Naive thymus-derived CD8-positive, alpha-beta T cell (primary cell): ENCODE data around the gene SLC7A4. TPM values are rescaled to one million over a fixed set of nuclear protein-coding genes. Genes with fewer than 3 reads are reported as not detected.

ENCODE experiments used
- ATAC-seq, 2 donors: fragments of 150-1000 bp; cut with Tn5 transposase in 1 of 2; sonication (Bioruptor Pico), chemical (Tn5 transposase) in 1 of 2; 1 replicate in 1 of 2; 2 replicates in 1 of 2; pipeline ENCODE4 v1.10.0; 2021; ENCODE audit warnings: mild to moderate bottlenecking in 2 of 2, moderate library complexity in 2 of 2
- POLR2A ChIA-PET: fragments of 350-600 bp; sonication (Branson Sonifier 250); formaldehyde crosslinking; loops from one replicate; lab custom pipeline; 2021; ENCODE audit warnings: antibody characterized with exemption; lab: Charles Lee
- DNase-seq, 10 donors: peaks; one replicate each; pipeline versions ENCODE4 v3.0.0 to v3.0.0-alpha.2; 2020 to 2022
- H3K27ac Mint-ChIP-seq, 10 donors: one replicate each; pipeline ENCODE4 v1.8.0; 2020 to 2022; ENCODE audit warnings: mild to moderate bottlenecking in 10 of 10, mixed read lengths in 10 of 10, moderate library complexity in 4 of 10, inconsistent platforms in 1 of 10
- H3K27me3 Mint-ChIP-seq, 5 donors: one replicate each; pipeline ENCODE4 v1.8.0; 2021 to 2022; ENCODE audit warnings: mixed read lengths in 5 of 5
- H3K36me3 Mint-ChIP-seq, 3 donors: one replicate each; pipeline ENCODE4 v1.8.0; 2020 to 2022; ENCODE audit warnings: mixed read lengths in 3 of 3, mild to moderate bottlenecking in 2 of 3, inconsistent platforms in 1 of 3
- H3K4me1 Mint-ChIP-seq, 4 donors: one replicate each; pipeline ENCODE4 v1.8.0; 2021 to 2022; ENCODE audit warnings: mixed read lengths in 4 of 4
- H3K4me3 Mint-ChIP-seq, 10 donors: one replicate each; pipeline ENCODE4 v1.8.0; 2020 to 2022; ENCODE audit warnings: mild to moderate bottlenecking in 10 of 10, mixed read lengths in 10 of 10, moderate library complexity in 6 of 10, inconsistent platforms in 1 of 10
- H3K9me3 Mint-ChIP-seq, 9 donors: one replicate each; pipeline ENCODE4 v1.8.0; 2020 to 2022; ENCODE audit warnings: mixed read lengths in 9 of 9, mild to moderate bottlenecking in 3 of 9, inconsistent platforms in 1 of 9, moderate library complexity in 1 of 9
- polyA plus RNA-seq, 3 donors: library from polyadenylated mRNA; unstranded; fragments of 300-500 nt; fragmentation: Illumina TruSeq; gene quantifications; one replicate each; pipeline ENCODE4 v1.2.3, GENCODE V29; 2021
- total RNA-seq, 8 experiments: library from RNA in 2 of 8; stranded (reverse) in 2 of 8; gene quantifications; one replicate each; pipeline ENCODE4 v1.2.3 and lab custom pipeline; 2021 to 2026

Gene SLC7A4, protein sequence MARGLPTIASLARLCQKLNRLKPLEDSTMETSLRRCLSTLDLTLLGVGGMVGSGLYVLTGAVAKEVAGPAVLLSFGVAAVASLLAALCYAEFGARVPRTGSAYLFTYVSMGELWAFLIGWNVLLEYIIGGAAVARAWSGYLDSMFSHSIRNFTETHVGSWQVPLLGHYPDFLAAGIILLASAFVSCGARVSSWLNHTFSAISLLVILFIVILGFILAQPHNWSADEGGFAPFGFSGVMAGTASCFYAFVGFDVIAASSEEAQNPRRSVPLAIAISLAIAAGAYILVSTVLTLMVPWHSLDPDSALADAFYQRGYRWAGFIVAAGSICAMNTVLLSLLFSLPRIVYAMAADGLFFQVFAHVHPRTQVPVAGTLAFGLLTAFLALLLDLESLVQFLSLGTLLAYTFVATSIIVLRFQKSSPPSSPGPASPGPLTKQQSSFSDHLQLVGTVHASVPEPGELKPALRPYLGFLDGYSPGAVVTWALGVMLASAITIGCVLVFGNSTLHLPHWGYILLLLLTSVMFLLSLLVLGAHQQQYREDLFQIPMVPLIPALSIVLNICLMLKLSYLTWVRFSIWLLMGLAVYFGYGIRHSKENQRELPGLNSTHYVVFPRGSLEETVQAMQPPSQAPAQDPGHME
- 1 to 10 TPM in 1 of 2 experiments, under 1 TPM in 1; 0.69 to 1.3 TPM for total RNA-seq
- polyA plus RNA-seq: 1 to 10 TPM in 2 of 3 donors, under 1 TPM in 1; 0.99 to 1.4 (median 1.2) TPM
- 0 to 0.43 (median 0.07) reads per million in 6 experiments for total RNA-seq (lab: John Stamatoyannopoulos, UW)

DNA sequence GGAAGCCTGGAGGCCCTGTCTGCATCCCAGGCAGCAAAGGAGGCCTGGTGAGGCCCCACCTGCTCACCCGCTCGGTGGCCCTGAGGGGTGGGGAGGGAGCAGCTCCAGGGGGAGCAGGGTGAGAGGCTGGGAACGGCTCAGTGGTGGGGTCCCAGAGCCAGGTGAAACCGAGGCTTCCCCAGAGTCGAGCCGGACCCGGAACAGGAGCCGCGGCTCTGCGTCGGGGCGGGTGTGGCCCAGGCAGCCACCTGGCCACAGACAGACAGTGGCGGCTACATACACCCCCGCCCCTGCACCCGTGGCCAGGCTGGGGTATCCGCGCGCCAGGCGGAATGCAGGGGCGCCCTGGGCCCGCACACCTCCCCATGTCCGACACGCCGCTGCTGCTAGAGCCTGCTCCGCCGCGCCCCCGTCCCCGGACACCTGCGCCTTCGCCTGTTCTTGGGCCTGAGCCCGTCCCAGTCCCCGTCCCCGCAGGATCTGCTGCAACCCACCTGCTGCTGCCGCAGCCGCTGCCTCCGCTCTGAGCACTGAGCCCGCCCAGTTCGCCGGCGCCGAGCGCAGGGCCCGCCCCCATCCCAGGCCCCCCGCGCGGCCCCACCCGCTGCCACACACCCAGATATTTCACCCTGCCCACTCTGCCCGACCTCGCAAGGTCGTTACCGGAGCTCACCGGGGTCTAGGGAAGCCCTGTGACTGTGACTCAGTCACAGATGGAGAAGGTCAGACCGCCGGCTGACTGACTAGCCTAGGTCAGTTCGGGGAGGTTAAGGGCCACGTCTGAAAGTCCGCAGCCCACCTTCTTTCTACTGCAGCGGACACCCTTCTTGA lies at the start of gene SLC7A4:
Gene SLC7A4, minus strand, starts transcription at position 525 of the 831 bp plus-strand sequence. CDS start 749 bp downstream, outside the sequence.
- H3K9me3 Mint-ChIP-seq: no peaks in the 10 kb centered on the region
- H3K27ac Mint-ChIP-seq: peak within 1 kb of the TSS in 5 of 10 donors; percentile 12 to 47 (median 37)
- no peaks in the 10 kb centered on the region for H3K36me3 Mint-ChIP-seq
- H3K4me3 Mint-ChIP-seq: peak within 1 kb of the TSS; percentile 50 to 82 (median 72)
- H3K27me3 Mint-ChIP-seq: peaks cover 0 to 22% (median 11%) of the 10 kb centered on the region in 5 donors
- ATAC-seq (peak; percentile 92 to 95), DNase-seq (peak in 6 of 10 donors; percentile 9 to 63 (median 37))
- peaks cover 0 to 30% (median 13%) of the 10 kb centered on the region in 4 donors for H3K4me1 Mint-ChIP-seq
- POLR2A ChIA-PET: interaction anchor here (0.6 to 0.9 kb wide), 2 partner anchors 30 to 132 kb away, joined by 4 read pairs; partner anchors contain the start of gene THAP7

DNA sequence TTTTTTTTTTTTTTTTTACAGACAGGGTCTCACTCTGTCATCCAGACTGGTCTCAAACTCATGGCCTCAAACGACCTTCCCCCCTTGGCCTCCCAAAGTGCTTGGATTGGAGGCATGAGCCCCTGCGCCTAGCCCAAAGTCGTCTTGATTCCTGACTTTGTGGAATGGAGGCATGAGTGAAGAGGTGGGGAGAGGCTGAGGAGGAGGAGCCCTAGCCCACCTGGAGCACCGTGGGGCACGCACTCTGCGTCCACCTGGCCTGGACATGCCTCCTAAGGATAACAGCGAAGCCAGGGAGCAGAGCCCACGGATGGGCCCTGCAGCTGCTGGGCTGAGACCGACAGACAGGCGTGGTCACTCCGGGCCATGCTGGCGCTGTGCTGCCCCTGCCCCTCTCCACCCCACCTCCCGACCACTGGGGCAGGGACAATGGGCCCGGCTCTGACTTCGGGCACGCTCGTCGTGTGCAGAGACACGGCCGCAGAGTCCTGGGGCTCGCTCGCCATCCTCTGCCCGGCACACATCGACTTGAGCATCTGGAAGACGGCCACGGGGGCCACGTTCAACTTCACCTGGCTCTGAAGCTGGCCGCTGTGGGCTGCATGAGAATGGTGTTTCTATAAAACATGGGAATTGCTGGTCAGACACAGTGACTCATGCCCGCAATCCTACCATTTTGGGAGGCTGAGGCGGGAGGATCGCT lies 48.2 kb upstream of the SLC7A4 start:
- Mint-ChIP-seq H3K27ac (no peak overlapping the region), H3K36me3 (no peaks in the 10 kb centered on the region), H3K4me1 (no peaks in the 10 kb centered on the region), H3K9me3 (no peaks in the 10 kb centered on the region), H3K27me3 (peaks cover 0 to 1% (median 0%) of the 10 kb centered on the region in 5 donors), H3K4me3 (no peak overlapping the region)
- ATAC-seq (no peak), DNase-seq (no peak)
- POLR2A ChIA-PET: no interaction called here

DNA sequence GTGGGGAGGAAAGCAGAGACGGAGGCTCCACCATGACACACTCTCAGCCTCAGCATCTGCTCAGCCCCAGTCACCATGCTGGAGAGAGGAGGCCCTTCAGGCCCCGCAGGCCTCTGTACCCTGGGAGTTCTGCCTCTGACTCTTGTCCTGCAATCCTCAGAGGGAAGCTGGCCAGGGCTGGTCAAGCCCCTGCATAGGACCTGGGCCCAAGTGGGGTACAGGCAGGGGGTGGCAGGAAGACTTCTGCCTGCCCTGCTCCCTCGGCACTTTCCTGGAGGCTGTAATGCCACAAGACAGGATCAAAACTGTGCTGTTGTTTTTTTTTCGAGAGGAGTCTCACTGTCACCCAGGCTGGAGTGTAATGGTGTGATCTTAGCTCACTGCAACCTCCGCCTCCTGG lies 47.1 kb upstream of the SLC7A4 start:
- Mint-ChIP-seq H3K4me1 (no peaks in the 10 kb centered on the region), H3K27ac (no peak overlapping the region), H3K4me3 (no peak overlapping the region), H3K9me3 (no peaks in the 10 kb centered on the region), H3K36me3 (no peaks in the 10 kb centered on the region), H3K27me3 (peaks cover 0 to 1% (median 0%) of the 10 kb centered on the region in 5 donors)
- POLR2A ChIA-PET: no interaction called here
- ATAC-seq: no peak
- no peak for DNase-seq

DNA sequence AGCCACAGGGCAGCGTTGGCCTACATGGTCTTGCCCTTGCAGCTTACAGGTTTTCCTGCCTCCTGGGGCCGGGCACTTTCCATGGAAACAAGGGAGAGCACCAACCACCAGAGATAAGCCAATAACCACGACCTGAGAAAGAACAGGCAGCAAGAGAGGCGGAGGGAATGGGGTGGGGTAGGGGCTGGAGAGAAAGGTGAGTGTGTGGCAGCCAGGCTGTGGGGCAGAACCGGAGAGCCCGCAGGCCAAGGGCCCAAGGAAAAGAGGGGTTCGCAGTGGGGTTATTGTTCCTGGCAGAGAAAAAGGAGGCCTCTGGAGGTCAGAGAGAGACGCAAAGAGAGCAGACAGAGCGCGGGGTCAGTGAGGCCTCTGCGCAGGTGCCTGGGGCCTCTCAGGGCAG lies 46.6 kb upstream of the SLC7A4 start:
- POLR2A ChIA-PET: no interaction called here
- DNase-seq: no peak
- Mint-ChIP-seq H3K27ac (no peak overlapping the region), H3K27me3 (peaks cover 0 to 1% (median 0%) of the 10 kb centered on the region in 5 donors), H3K36me3 (no peaks in the 10 kb centered on the region), H3K9me3 (no peaks in the 10 kb centered on the region), H3K4me1 (no peaks in the 10 kb centered on the region), H3K4me3 (no peak overlapping the region)
- ATAC-seq: no peak

DNA sequence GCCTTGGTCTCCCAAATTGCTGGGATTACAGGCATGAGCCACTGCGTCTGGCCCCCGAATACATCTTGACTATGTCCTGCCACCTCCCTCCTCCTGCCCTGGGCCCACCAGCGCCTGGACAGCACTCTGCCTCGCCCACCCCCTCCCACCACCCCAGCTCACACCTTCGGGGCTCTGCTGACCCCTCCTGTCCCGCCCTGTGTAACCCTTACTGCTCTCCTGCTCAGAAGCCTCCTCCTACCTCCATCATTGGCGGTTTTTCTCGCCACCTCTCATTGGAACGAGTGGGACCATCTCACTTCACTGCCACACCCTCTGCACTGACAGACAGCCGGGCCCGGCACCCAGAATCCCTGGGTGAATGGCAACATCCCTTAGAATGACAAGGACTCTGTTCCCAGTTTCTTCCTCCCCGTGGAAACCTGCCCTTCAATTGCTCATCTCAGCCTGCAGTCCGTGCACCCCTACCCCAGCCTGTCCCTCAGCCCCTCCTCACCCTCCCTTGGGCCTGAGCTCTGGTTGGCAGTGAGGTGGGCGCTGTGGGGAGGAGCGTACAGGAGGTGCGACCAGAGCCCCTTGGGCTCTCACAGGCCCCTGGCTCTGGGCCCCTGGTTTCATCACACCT lies 45.6 kb upstream of the SLC7A4 start:
- DNase-seq (no peak), ATAC-seq (no peak)
- no peaks in the 10 kb centered on the region for H3K9me3 Mint-ChIP-seq
- no peaks in the 10 kb centered on the region for H3K36me3 Mint-ChIP-seq
- no peaks in the 10 kb centered on the region for H3K4me1 Mint-ChIP-seq
- H3K27me3 Mint-ChIP-seq: peaks cover 0 to 1% (median 0%) of the 10 kb centered on the region in 5 donors
- H3K27ac Mint-ChIP-seq: peak overlapping the region in 1 of 10 donors; percentile 41
- POLR2A ChIA-PET: no interaction called here
- H3K4me3 Mint-ChIP-seq: no peak overlapping the region

DNA sequence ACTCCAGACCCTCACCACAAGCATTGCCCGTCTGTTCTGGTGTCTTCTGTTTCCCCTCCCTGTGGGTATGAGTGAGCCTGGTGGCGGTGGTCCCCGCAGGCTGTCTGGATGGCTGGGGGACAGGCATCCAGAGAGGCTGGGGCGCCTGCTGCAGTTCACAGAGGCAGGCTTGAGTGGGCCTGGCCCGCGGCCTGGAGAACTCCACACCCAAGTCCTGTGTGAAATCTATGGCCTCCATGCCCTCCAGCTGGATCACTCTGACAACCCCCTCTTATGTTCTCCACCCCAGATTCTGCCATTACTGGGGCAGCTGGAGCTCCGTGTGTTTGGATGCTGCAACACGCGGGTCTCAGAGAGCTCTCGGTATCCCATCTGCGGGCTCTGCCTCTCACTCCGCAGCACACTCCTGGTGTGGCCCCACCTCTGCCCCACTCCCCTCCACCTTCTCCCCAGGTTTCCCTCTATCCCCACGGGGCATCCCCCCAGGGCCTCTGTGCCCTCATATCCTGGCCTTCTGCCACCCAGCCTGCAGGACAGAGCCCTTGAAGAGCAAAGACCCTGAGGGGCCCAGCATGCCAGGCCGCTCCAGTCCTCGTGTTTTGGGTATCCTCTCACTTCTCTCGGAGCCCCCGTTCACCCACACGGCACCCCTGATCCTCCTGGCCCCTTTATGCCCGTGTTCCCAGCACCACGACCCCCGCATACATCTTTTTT lies 44.7 kb upstream of the SLC7A4 start:
- Mint-ChIP-seq H3K9me3 (no peaks in the 10 kb centered on the region), H3K4me3 (no peak overlapping the region), H3K27ac (no peak overlapping the region), H3K27me3 (peaks cover 0 to 1% (median 0%) of the 10 kb centered on the region in 5 donors), H3K4me1 (no peaks in the 10 kb centered on the region), H3K36me3 (no peaks in the 10 kb centered on the region)
- POLR2A ChIA-PET: no interaction called here
- DNase-seq (no peak), ATAC-seq (no peak)

DNA sequence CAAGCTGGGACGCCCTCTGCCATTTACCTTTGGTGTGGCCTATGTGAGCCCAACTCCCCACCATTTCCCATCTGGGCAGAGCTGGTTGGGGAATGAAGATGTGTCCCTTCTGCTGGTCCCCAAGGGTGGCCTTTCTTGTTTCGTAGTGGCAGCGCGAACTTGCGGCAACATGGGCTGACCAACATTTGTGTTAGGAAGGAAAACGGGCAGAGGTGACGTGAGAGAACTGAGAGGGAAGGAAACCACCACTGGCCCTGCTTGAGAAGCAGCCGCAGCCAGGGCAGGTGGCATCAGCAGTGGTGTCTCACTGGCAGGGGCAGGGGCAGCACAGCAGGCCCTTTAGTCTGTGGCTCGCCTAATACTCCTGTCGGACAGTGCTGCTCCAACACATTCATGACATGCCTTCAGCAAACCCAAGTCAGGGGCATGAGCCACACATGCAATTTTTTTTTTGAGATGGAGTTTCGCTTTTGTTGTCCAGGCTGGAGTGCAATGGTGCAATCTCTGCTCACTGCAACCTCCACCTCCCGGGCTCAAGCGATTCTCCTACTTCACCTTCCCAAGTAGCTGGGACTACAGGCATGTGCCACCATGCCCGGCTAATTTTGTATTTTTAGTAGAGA lies 43.3 kb upstream of the SLC7A4 start:
- H3K36me3 Mint-ChIP-seq: no peaks in the 10 kb centered on the region
- POLR2A ChIA-PET: no interaction called here
- peak overlapping the region in 1 of 10 donors; percentile 22 for H3K27ac Mint-ChIP-seq
- H3K4me1 Mint-ChIP-seq: no peaks in the 10 kb centered on the region
- peaks cover 0 to 1% (median 0%) of the 10 kb centered on the region in 5 donors for H3K27me3 Mint-ChIP-seq
- ATAC-seq (no peak), DNase-seq (no peak)
- H3K4me3 Mint-ChIP-seq: peak overlapping the region in 1 of 10 donors; percentile 45
- no peaks in the 10 kb centered on the region for H3K9me3 Mint-ChIP-seq

DNA sequence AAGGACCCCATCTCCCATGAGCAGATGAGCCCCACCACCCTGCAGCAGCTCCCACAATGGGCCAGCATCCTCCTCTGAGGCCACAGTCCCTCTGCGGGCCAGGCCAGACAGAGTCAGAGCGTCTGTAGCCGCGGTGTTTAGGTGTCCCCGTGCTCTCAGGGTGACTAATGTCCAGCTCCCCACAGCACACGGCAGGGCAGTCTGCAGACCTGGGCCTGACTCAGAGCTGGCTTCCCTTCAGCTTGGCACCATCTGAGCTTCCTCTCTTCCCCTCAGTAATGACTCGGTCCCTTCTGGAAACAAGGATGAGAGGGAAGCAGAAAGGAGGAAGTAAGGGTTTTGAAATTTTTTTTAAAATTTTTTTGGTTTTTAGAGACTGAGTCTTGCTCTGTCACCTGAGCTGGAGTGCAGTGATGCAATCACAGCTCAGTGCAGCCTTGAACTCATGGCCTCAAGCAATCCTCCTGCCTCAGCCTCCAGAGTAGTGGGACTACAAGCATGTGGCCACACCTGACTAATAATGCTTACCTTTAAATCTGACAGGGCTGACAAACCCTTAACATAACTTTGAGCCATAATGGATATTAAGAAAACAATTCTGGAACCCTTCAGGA lies 41.8 kb upstream of the SLC7A4 start:
- DNase-seq: no peak
- POLR2A ChIA-PET: no interaction called here
- no peaks in the 10 kb centered on the region for H3K9me3 Mint-ChIP-seq
- H3K4me1 Mint-ChIP-seq: no peaks in the 10 kb centered on the region
- H3K27ac Mint-ChIP-seq: no peak overlapping the region
- ATAC-seq: no peak
- H3K4me3 Mint-ChIP-seq: no peak overlapping the region
- no peaks in the 10 kb centered on the region for H3K36me3 Mint-ChIP-seq
- H3K27me3 Mint-ChIP-seq: peaks cover 0 to 1% (median 0%) of the 10 kb centered on the region in 5 donors

DNA sequence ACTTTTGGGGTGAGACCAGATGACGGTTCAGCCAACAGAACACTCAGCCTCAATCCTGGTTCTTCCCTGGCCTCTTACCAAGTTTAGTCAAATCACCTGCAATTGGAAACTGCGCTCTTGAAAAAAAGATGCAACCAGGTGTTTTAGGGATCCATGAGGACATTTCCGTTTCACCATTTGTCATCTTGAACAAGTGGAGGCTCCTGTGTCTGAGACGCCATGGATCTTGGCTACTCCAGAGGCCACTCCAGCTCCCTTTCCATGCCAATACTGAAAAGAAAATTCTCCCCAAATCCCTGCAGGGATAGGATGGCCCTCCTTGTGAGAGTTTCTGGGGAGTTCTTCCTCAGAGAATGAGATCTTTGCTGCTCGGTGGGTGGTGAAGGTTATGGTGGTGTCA lies 41.1 kb upstream of the SLC7A4 start:
- no peaks in the 10 kb centered on the region for H3K27me3 Mint-ChIP-seq
- DNase-seq (no peak), ATAC-seq (no peak)
- H3K27ac Mint-ChIP-seq: no peak overlapping the region
- no peaks in the 10 kb centered on the region for H3K36me3 Mint-ChIP-seq
- no peak overlapping the region for H3K4me3 Mint-ChIP-seq
- H3K4me1 Mint-ChIP-seq: no peaks in the 10 kb centered on the region
- POLR2A ChIA-PET: no interaction called here
- H3K9me3 Mint-ChIP-seq: no peaks in the 10 kb centered on the region

DNA sequence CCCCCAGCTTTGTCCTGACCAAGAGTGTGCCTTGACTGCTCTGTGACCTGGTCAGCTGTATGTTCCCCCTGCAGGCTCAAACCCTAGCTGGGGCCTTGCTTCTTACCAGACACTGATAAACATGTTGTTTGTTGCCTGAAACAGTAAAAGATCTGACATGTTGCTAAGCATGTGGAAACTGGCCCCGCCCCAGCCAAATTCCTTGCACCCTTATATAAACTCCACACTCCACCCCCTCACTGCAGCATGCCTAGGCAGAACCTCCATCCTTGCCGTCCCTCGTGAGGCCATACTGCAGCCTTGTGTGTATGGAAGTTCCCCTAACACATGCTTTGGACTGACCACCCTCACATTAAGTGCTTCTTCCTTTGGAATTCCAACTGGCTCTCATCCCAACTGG lies 40.7 kb upstream of the SLC7A4 start:
- H3K9me3 Mint-ChIP-seq: no peaks in the 10 kb centered on the region
- no peaks in the 10 kb centered on the region for H3K4me1 Mint-ChIP-seq
- no peak for ATAC-seq
- DNase-seq: no peak
- H3K27ac Mint-ChIP-seq: peak overlapping the region in 1 of 10 donors; percentile 52
- no peaks in the 10 kb centered on the region for H3K36me3 Mint-ChIP-seq
- H3K27me3 Mint-ChIP-seq: no peaks in the 10 kb centered on the region
- POLR2A ChIA-PET: no interaction called here
- H3K4me3 Mint-ChIP-seq: no peak overlapping the region
